IPS-NIHi11 (cell line): Measurements from ENCODE around the gene VSX1.

ENCODE experiments used
- DNase-seq: peaks from one replicate; pipeline ENCODE4 v3.0.0; 2012; ENCODE audit warnings: mixed read lengths, low spot score

Gene VSX1

GRCh38 chr20:25087186-25087929 is 5.4 kb upstream of the VSX1 start:
- no peak for DNase-seq

- no peak for DNase-seq
Observed at GRCh38 chr20:25085756-25086495, 4.0 kb upstream of the VSX1 start.

GRCh38 chr20:25084626-25085187 is 2.8 kb upstream of the VSX1 start:
- peak; percentile 54 for DNase-seq

- DNase-seq, result no peak
Observed at GRCh38 chr20:25083773-25084625, 2.1 kb upstream of the VSX1 start.

- no peak for DNase-seq
Observed at GRCh38 chr20:25083141-25083772, 1.3 kb upstream of the VSX1 start.

GRCh38 chr20:25082498-25082873 is 545 bp upstream of the VSX1 start:
- no peak for DNase-seq

- DNase-seq, result peak; percentile 89
Observed at GRCh38 chr20:25081065-25081729, 744 bp downstream of the VSX1 start.

GRCh38 chr20:25079171-25079570 is 2.8 kb downstream of the VSX1 start:
- no peak for DNase-seq

- DNase-seq, result no peak
Observed at GRCh38 chr20:25078662-25079061, 3.3 kb downstream of the VSX1 start.

GRCh38 chr20:25077610-25078169 is 4.3 kb downstream of the VSX1 start:
- peak; percentile 36 for DNase-seq

GRCh38 chr20:25076731-25077609 is 5.0 kb downstream of the VSX1 start:
- DNase-seq, result peak; percentile 43

- DNase-seq, result no peak
Observed at GRCh38 chr20:25076201-25076600, 5.7 kb downstream of the VSX1 start.

- no peak for DNase-seq
Observed at GRCh38 chr20:25073544-25073943, 8.4 kb downstream of the VSX1 start.

GRCh38 chr20:25072226-25072811 is 9.6 kb downstream of the VSX1 start:
- no peak for DNase-seq

- peak; percentile 31 for DNase-seq
Observed at GRCh38 chr20:25071734-25072133, 10.2 kb downstream of the VSX1 start.

GRCh38 chr20:25070821-25071473 is 11.0 kb downstream of the VSX1 start:
- no peak for DNase-seq

GRCh38 chr20:25067102-25067987 is 14.6 kb downstream of the VSX1 start:
- DNase-seq, result no peak

- no peak for DNase-seq
Observed at GRCh38 chr20:25066386-25066785, 15.6 kb downstream of the VSX1 start.
